ENCODE results near the gene PGLYRP2. TPM values are rescaled to one million over a fixed set of nuclear protein-coding genes. Genes with fewer than 3 reads are reported as not detected.

Gene PGLYRP2
- total RNA-seq, 3 donors from 2014 or later (not counting 1 experiment from before 2014, with no cell fraction given): 0.21 to 0.28 TPM; not detected in 1

GRCh38 chr19:15448044-15448777, 31.1 kb downstream of the PGLYRP2 start:
- no peaks in the 10 kb centered on the region for H3K27me3 Mint-ChIP-seq (ENCODE audit: low read depth in 2 of 2)
- peaks cover 29% of the 10 kb centered on the region for H3K4me1 ChIP-seq (ENCODE audit: control insufficient read depth, insufficient read depth, low read length)
- peaks cover 19% of the 10 kb centered on the region for H3K36me3 ChIP-seq (ENCODE audit: control insufficient read depth, insufficient read depth, low read length)
- H3K27ac ChIP-seq (ENCODE audit: low read length): no peak overlapping the region
- H3K4me3 ChIP-seq (ENCODE audit: low read length): no peak overlapping the region
- peak overlapping the region; percentile 27 to 51 for H3K27ac Mint-ChIP-seq
- ATAC-seq (no peak), DNase-seq (peak in 1 of 2 donors; percentile 26)
- intact Hi-C loops (cut with micrococcal nuclease): no loop called here
- no peaks in the 10 kb centered on the region for H3K27me3 ChIP-seq (ENCODE audit: control insufficient read depth, insufficient read depth, low read length)
- H3K4me3 Mint-ChIP-seq: peak overlapping the region; percentile 83
- WGBS (ENCODE audit: insufficient coverage): 87% methylated on average over 17 of the region's 17 CpGs
- TF ChIP-seq, protein P1, sequence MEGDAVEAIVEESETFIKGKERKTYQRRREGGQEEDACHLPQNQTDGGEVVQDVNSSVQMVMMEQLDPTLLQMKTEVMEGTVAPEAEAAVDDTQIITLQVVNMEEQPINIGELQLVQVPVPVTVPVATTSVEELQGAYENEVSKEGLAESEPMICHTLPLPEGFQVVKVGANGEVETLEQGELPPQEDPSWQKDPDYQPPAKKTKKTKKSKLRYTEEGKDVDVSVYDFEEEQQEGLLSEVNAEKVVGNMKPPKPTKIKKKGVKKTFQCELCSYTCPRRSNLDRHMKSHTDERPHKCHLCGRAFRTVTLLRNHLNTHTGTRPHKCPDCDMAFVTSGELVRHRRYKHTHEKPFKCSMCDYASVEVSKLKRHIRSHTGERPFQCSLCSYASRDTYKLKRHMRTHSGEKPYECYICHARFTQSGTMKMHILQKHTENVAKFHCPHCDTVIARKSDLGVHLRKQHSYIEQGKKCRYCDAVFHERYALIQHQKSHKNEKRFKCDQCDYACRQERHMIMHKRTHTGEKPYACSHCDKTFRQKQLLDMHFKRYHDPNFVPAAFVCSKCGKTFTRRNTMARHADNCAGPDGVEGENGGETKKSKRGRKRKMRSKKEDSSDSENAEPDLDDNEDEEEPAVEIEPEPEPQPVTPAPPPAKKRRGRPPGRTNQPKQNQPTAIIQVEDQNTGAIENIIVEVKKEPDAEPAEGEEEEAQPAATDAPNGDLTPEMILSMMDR (IDR thresholded peaks at IDR 0.05): no peak
- H3K4me1 Mint-ChIP-seq: peaks cover 15 to 32% of the 10 kb centered on the region in 2 donors
- no peaks in the 10 kb centered on the region for H3K9me3 ChIP-seq (ENCODE audit: control insufficient read depth, insufficient read depth, low read length)
- H3K36me3 Mint-ChIP-seq: no peaks in the 10 kb centered on the region
- no peaks in the 10 kb centered on the region for H3K9me3 Mint-ChIP-seq

DNA sequence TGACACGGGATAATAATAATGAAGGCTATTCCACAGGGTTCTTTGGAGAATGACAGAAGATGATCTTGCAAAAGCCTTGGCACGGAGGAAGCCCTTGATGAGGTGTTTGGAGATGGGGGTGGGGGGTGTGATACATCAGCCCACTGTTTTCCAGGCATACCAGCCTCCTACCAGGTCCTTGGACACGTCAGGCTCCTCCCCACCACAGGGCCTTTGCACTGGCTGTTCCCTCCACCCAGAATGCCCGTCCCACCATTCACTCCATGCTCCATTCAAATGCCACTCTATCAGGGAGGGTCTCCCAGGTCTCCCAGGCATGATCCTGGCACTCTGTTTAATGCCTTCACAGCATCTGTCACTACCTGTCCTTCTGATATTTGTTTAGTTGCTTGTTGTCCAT, 32.2 kb downstream of the PGLYRP2 start:
- peak overlapping the region; percentile 9 to 54 for H3K27ac Mint-ChIP-seq
- TF ChIP-seq, protein P1 (IDR thresholded peaks at IDR 0.05): no peak
- 92% methylated on average over 4 of the region's 4 CpGs for WGBS (ENCODE audit: insufficient coverage)
- peaks cover 15 to 30% of the 10 kb centered on the region in 2 donors for H3K4me1 Mint-ChIP-seq
- peak overlapping the region; percentile 21 for H3K4me3 Mint-ChIP-seq
- no peaks in the 10 kb centered on the region for H3K27me3 Mint-ChIP-seq (ENCODE audit: low read depth in 2 of 2)
- Histone ChIP-seq H3K27me3 (ENCODE audit: control insufficient read depth, insufficient read depth, low read length) (no peaks in the 10 kb centered on the region), H3K4me1 (ENCODE audit: control insufficient read depth, insufficient read depth, low read length) (peaks cover 22% of the 10 kb centered on the region), H3K4me3 (ENCODE audit: low read length) (no peak overlapping the region), H3K27ac (ENCODE audit: low read length) (no peak overlapping the region), H3K9me3 (ENCODE audit: control insufficient read depth, insufficient read depth, low read length) (no peaks in the 10 kb centered on the region), H3K36me3 (ENCODE audit: control insufficient read depth, insufficient read depth, low read length) (peaks cover 11% of the 10 kb centered on the region)
- no peaks in the 10 kb centered on the region for H3K36me3 Mint-ChIP-seq
- H3K9me3 Mint-ChIP-seq: no peaks in the 10 kb centered on the region
- intact Hi-C loops (cut with micrococcal nuclease): no loop called here
- ATAC-seq: no peak
- no peak for DNase-seq

DNA sequence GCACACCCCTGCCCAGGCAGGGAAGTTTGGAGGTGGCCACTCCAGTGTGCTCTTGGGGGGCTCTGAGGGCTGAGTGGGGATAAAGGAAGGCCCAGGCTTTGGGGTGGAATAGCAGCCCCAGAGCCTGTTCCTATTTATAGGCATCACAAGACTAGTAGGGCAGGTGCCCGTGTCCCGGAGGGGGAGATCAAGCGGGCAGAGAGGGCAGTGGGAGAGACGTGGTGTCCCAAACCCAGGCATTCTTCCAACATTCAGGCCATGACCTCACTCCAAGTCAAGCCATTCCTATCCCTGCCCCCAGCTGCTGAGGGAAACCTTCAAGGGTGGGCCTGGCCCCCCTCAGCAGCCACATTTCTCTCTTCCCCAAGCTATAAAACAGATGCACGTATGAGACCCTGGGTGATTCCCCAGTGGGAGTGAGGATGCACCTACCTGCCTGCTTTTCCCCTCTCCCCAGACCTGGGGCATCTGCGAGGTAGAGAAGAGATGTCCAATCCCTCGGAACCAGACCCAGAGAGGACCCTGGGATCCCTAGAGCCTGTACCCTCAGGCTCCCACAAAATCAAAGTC, 33.4 kb downstream of the PGLYRP2 start:
- TF ChIP-seq, protein P1 (IDR thresholded peaks at IDR 0.05): no peak
- DNase-seq: no peak
- Histone ChIP-seq H3K9me3 (ENCODE audit: control insufficient read depth, insufficient read depth, low read length) (no peaks in the 10 kb centered on the region), H3K27ac (ENCODE audit: low read length) (no peak overlapping the region), H3K36me3 (ENCODE audit: control insufficient read depth, insufficient read depth, low read length) (no peaks in the 10 kb centered on the region), H3K4me1 (ENCODE audit: control insufficient read depth, insufficient read depth, low read length) (peaks cover 15% of the 10 kb centered on the region), H3K4me3 (ENCODE audit: low read length) (no peak overlapping the region), H3K27me3 (ENCODE audit: control insufficient read depth, insufficient read depth, low read length) (no peaks in the 10 kb centered on the region)
- WGBS (ENCODE audit: insufficient coverage): 87% methylated on average over 7 of the region's 7 CpGs
- Mint-ChIP-seq H3K4me3 (no peak overlapping the region), H3K9me3 (no peaks in the 10 kb centered on the region), H3K27ac (peak overlapping the region in 1 of 2 donors; percentile 32), H3K4me1 (peaks cover 8 to 18% of the 10 kb centered on the region in 2 donors), H3K36me3 (no peaks in the 10 kb centered on the region), H3K27me3 (ENCODE audit: low read depth in 2 of 2) (no peaks in the 10 kb centered on the region)
- no peak for ATAC-seq
- intact Hi-C loops (cut with micrococcal nuclease): no loop called here
